SK-N-SH treated with all-trans-retinoic acid at 6 μM for 48 hours (cell line): ENCODE data around the gene TRDMT1.

Experiments used
- BACH2 ChIP-seq: fragments of 250-450 bp; sonication (Bioruptor Pico); IDR thresholded peaks from 2 replicates; pipeline ENCODE4 v1.9.0; 2021; ENCODE audit warnings: mild to moderate bottlenecking, borderline replicate concordance
- CSRNP3 ChIP-seq: fragments of 250-450 bp; sonication (Bioruptor Pico); IDR thresholded peaks from 2 replicates; pipeline ENCODE4 v1.5.1; 2021; ENCODE audit warnings: mild to moderate bottlenecking, moderate library complexity
- ESRRG ChIP-seq: fragments of 250-450 bp; sonication (Bioruptor Pico); IDR thresholded peaks from 2 replicates; pipeline ENCODE4 v1.6.1; 2021; ENCODE audit warnings: mild to moderate bottlenecking
- OSR1 ChIP-seq: fragments of 250-450 bp; sonication (Bioruptor Pico); IDR thresholded peaks from 2 replicates; pipeline ENCODE4 v1.8.0; 2022; ENCODE audit warnings: moderate library complexity, mild to moderate bottlenecking, inconsistent platforms
- PATZ1 ChIP-seq: fragments of 250-450 bp; sonication (Bioruptor Pico); IDR thresholded peaks from 2 replicates; pipeline ENCODE4 v1.8.0; 2020; ENCODE audit warnings: mild to moderate bottlenecking, moderate library complexity, borderline replicate concordance
- PPARA ChIP-seq: fragments of 250-450 bp; sonication (Bioruptor Pico); IDR thresholded peaks from 2 replicates; pipeline ENCODE4 v1.5.0; 2020; ENCODE audit warnings: mild to moderate bottlenecking, borderline replicate concordance
- RARB ChIP-seq: fragments of 250-450 bp; sonication (Bioruptor Pico); IDR thresholded peaks from 2 replicates; pipeline ENCODE4 v1.8.0; 2021; ENCODE audit warnings: mild to moderate bottlenecking, moderate library complexity
- TCF4 ChIP-seq: fragments of 250-450 bp; sonication (Bioruptor Pico); IDR thresholded peaks from 2 replicates; pipeline ENCODE4 v1.8.0; 2021; ENCODE audit warnings: mild to moderate bottlenecking, moderate library complexity, borderline replicate concordance
- ZFP3 ChIP-seq: fragments of 250-450 bp; sonication (Bioruptor Pico); IDR thresholded peaks from 2 replicates; pipeline ENCODE4 v1.5.0; 2020; ENCODE audit warnings: mild to moderate bottlenecking, moderate library complexity
- ZNF70 ChIP-seq: fragments of 450-650 bp; formaldehyde crosslinking; IDR thresholded peaks from 2 replicates; pipeline ENCODE4 v1.5.0; 2020; ENCODE audit warnings: mild to moderate bottlenecking, moderate library complexity
- ZNF8 ChIP-seq: fragments of 450-650 bp; formaldehyde crosslinking; IDR thresholded peaks from 2 replicates; pipeline ENCODE4 v1.5.0; 2020; ENCODE audit warnings: mild to moderate bottlenecking, moderate library complexity

GRCh38 chr10:17247210-17247609, 45.7 kb upstream of the TRDMT1 start:
- TF ChIP-seq OSR1 (no peak), RARB (CRISPR knock-in tag) (no peak), TCF4 (CRISPR knock-in tag) (no peak), ZNF8 (CRISPR knock-in tag) (no peak), ESRRG (CRISPR knock-in tag) (no peak), CSRNP3 (CRISPR knock-in tag) (no peak), PATZ1 (CRISPR knock-in tag) (no peak), BACH2 (CRISPR knock-in tag) (no peak), ZNF70 (CRISPR knock-in tag) (no peak), ZFP3 (CRISPR knock-in tag) (no peak), PPARA (CRISPR knock-in tag) (no peak)
